Neural progenitor cell (in vitro differentiated cells): ENCODE results near the gene CELF4.

Experiments
- EZH2 ChIP-seq: fragments of 200-600 bp; sonication (generic); IDR thresholded peaks from 2 replicates; pipeline ENCODE4 v1.6.1; 2017; ENCODE audit warnings: antibody characterized with exemption, mild to moderate bottlenecking, moderate library complexity
- EZH2phosphoT487 ChIP-seq: fragments of 200-600 bp; sonication (generic); IDR thresholded peaks from 2 replicates; pipeline ENCODE4 v1.6.1; 2017; ENCODE audit warnings: antibody characterized with exemption
- TF ChIP-seq, protein P1 (sequence below): fragments of 200-600 bp; sonication (generic); IDR thresholded peaks from 2 replicates; pipeline ENCODE4 v1.5.1; 2017; ENCODE audit warnings: antibody characterized with exemption, mild to moderate bottlenecking

- TF ChIP-seq, protein P1, sequence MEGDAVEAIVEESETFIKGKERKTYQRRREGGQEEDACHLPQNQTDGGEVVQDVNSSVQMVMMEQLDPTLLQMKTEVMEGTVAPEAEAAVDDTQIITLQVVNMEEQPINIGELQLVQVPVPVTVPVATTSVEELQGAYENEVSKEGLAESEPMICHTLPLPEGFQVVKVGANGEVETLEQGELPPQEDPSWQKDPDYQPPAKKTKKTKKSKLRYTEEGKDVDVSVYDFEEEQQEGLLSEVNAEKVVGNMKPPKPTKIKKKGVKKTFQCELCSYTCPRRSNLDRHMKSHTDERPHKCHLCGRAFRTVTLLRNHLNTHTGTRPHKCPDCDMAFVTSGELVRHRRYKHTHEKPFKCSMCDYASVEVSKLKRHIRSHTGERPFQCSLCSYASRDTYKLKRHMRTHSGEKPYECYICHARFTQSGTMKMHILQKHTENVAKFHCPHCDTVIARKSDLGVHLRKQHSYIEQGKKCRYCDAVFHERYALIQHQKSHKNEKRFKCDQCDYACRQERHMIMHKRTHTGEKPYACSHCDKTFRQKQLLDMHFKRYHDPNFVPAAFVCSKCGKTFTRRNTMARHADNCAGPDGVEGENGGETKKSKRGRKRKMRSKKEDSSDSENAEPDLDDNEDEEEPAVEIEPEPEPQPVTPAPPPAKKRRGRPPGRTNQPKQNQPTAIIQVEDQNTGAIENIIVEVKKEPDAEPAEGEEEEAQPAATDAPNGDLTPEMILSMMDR: no peak
- TF ChIP-seq EZH2: no peak
- TF ChIP-seq EZH2phosphoT487: no peak
Measured at GRCh38 chr18:37339701-37340215, 225.8 kb downstream of the CELF4 start.
